WTC11 (cell line): ENCODE data around the gene TMEM164. TPM values are rescaled to one million over a fixed set of nuclear protein-coding genes. Genes with fewer than 3 reads are reported as not detected.

Source experiments
- ATAC-seq: fragments of 200-7000 bp; cut with Tn5 transposase; 2 replicates; pipeline ENCODE4 v1.10.0; 2021; ENCODE audit warnings: mild to moderate bottlenecking, moderate library complexity
- CTCF ChIA-PET: fragments of 300-600 bp; sonication (Branson Sonifier 250); formaldehyde crosslinking; loops from one replicate; lab custom pipeline; 2021; ENCODE audit warnings: antibody characterized with exemption; lab: Charles Lee
- POLR2A ChIA-PET: fragments of 350-600 bp; sonication (Branson Sonifier 250); formaldehyde crosslinking; loops from one replicate; lab custom pipeline; 2021; ENCODE audit warnings: antibody characterized with exemption; lab: Charles Lee
- DNase-seq: peaks from one replicate; pipeline ENCODE4 v3.0.0; 2021; ENCODE audit warnings: low spot score
- H3K27ac Mint-ChIP-seq: 2 replicates; pipeline ENCODE4 v1.8.0; 2021; ENCODE audit warnings: mixed read lengths
- H3K27me3 Mint-ChIP-seq: 2 replicates; pipeline ENCODE4 v1.8.0; 2021; ENCODE audit warnings: low read depth, mild to moderate bottlenecking, moderate library complexity, mixed read lengths
- H3K36me3 Mint-ChIP-seq: 2 replicates; pipeline ENCODE4 v1.8.0; 2021; ENCODE audit warnings: mixed read lengths
- H3K4me1 Mint-ChIP-seq: 2 replicates; pipeline ENCODE4 v1.8.0; 2022; ENCODE audit warnings: mixed read lengths
- H3K4me3 Mint-ChIP-seq: 2 replicates; pipeline ENCODE4 v1.8.0; 2021; ENCODE audit warnings: mild to moderate bottlenecking, moderate library complexity, mixed read lengths
- H3K9me3 Mint-ChIP-seq: 2 replicates; pipeline ENCODE4 v1.8.0; 2021; ENCODE audit warnings: mixed read lengths
- AFF4 ChIP-seq: sonication (generic); formaldehyde crosslinking; IDR thresholded peaks from 2 replicates; pipeline ENCODE4 v1.8.1; 2023; ENCODE audit warnings: mild to moderate bottlenecking, missing genetic modification reagents, borderline replicate concordance
- ARID4B ChIP-seq: sonication (generic); formaldehyde crosslinking; IDR thresholded peaks from 2 replicates; pipeline ENCODE4 v1.8.0; 2023; ENCODE audit warnings: missing genetic modification reagents, mild to moderate bottlenecking, borderline replicate concordance
- CDX4 ChIP-seq: fragments of 250-450 bp; sonication (Bioruptor Pico); IDR thresholded peaks from 2 replicates; pipeline ENCODE4 v1.9.0; 2021; ENCODE audit warnings: moderate library complexity, mild to moderate bottlenecking, inconsistent platforms, borderline replicate concordance
- CTCF ChIP-seq: fragments of 200-600 bp; IDR thresholded peaks from 2 replicates; pipeline ENCODE4 v1.8.0; 2022; ENCODE audit warnings: antibody characterized with exemption
- E2F1 ChIP-seq: sonication (generic); formaldehyde crosslinking; IDR thresholded peaks from 2 replicates; pipeline ENCODE4 v1.8.0; 2022; ENCODE audit warnings: mild to moderate bottlenecking, missing genetic modification reagents
- GABPB1 ChIP-seq: sonication (generic); formaldehyde crosslinking; IDR thresholded peaks from 2 replicates; pipeline ENCODE4 v1.8.1; 2023; ENCODE audit warnings: mild to moderate bottlenecking, missing genetic modification reagents
- JUN ChIP-seq: sonication (generic); formaldehyde crosslinking; IDR thresholded peaks from 2 replicates; pipeline ENCODE4 v1.8.0; 2023; ENCODE audit warnings: mild to moderate bottlenecking, missing genetic modification reagents
- OVOL2 ChIP-seq: fragments of 250-450 bp; sonication (Bioruptor Pico); IDR thresholded peaks from 2 replicates; pipeline ENCODE4 v1.9.0; 2021; ENCODE audit warnings: mild to moderate bottlenecking, borderline replicate concordance
- SMAD4 ChIP-seq: sonication (generic); formaldehyde crosslinking; IDR thresholded peaks from 2 replicates; pipeline ENCODE4 v1.8.0; 2022; ENCODE audit warnings: mild to moderate bottlenecking, missing genetic modification reagents
- SP1 ChIP-seq: sonication (generic); formaldehyde crosslinking; conservative IDR thresholded peaks from 2 replicates; pipeline ENCODE4 v1.8.1; 2022; ENCODE audit warnings: missing genetic modification reagents
- ZNF232 ChIP-seq: sonication (generic); formaldehyde crosslinking; IDR thresholded peaks from 2 replicates; pipeline ENCODE4 v1.8.0; 2022; ENCODE audit warnings: mild to moderate bottlenecking, missing genetic modification reagents
- ZNF425 ChIP-seq: fragments of 250-450 bp; sonication (Bioruptor Pico); conservative IDR thresholded peaks from 2 replicates; pipeline ENCODE4 v1.9.0; 2021; ENCODE audit warnings: mild to moderate bottlenecking
- total RNA-seq: library from RNA; stranded (reverse); gene quantifications from 3 replicates; pipeline ENCODE4 v1.2.3, GENCODE V29; 2021

TMEM164 gene
- total RNA-seq, 1 experiment from 2014 or later: 16.0 TPM

GRCh38 chrX:110026099-110026844 lies 23.4 kb downstream of the TMEM164 start (continued):
- TF ChIP-seq AFF4 (CRISPR knock-in tag): no peak

- H3K4me1 Mint-ChIP-seq: no peaks in the 10 kb centered on the region
- no peak overlapping the region for H3K4me3 Mint-ChIP-seq
- ChIA-PET CTCF (interaction anchor here (1.1 kb wide), 1 partner anchor 13 kb away, joined by 4 read pairs; no protein-coding TSS in a partner anchor), POLR2A (no interaction called here)
- H3K9me3 Mint-ChIP-seq: no peaks in the 10 kb centered on the region
- H3K36me3 Mint-ChIP-seq: no peaks in the 10 kb centered on the region
- no peaks in the 10 kb centered on the region for H3K27me3 Mint-ChIP-seq
- no peak overlapping the region for H3K27ac Mint-ChIP-seq
- ATAC-seq (no peak), DNase-seq (no peak)
- TF ChIP-seq ARID4B (CRISPR knock-in tag) (no peak), OVOL2 (no peak), GABPB1 (no peak), ZNF232 (CRISPR knock-in tag) (no peak), JUN (no peak), CDX4 (no peak), ZNF425 (CRISPR knock-in tag) (no peak), SP1 (CRISPR knock-in tag) (no peak), SMAD4 (no peak), AFF4 (CRISPR knock-in tag) (no peak), CTCF (no peak), E2F1 (CRISPR knock-in tag) (no peak)
Measured at GRCh38 chrX:110032534-110033147, 29.7 kb downstream of the TMEM164 start.
